A549 (cell line): Measurements from ENCODE around the gene TTC7B.

Experiments used
- CEBPB ChIP-seq, 2 experiments: fragments of >200 bp in 1 of 2; sonication (Bioruptor Twin) in 1 of 2; formaldehyde crosslinking in 1 of 2; IDR thresholded peaks; 2 replicates each; pipeline ENCODE4 v1.6.1; 2012 to 2016
- EP300 ChIP-seq, 2 experiments: fragments of >200 bp; sonication (Bioruptor Twin); formaldehyde crosslinking; IDR thresholded peaks; 2 replicates in 1 of 2; 3 replicates in 1 of 2; pipeline ENCODE4 v1.6.1; 2016 to 2017
- HMGXB4 ChIP-seq: fragments of 250-450 bp; sonication (Bioruptor Pico); IDR thresholded peaks from 2 replicates; pipeline ENCODE4 v1.5.0; 2021; ENCODE audit warnings: mild to moderate bottlenecking, moderate library complexity, borderline replicate concordance
- POLR2AphosphoS2 ChIP-seq: conservative IDR thresholded peaks from 2 replicates; pipeline ENCODE4 v1.6.1; 2012; ENCODE audit warnings: low read length, improper control_type of control experiment, inconsistent platforms
- TFCP2L1 ChIP-seq: fragments of 250-450 bp; sonication (Bioruptor Pico); IDR thresholded peaks from 2 replicates; pipeline ENCODE4 v1.5.0; 2021; ENCODE audit warnings: mild to moderate bottlenecking
- TF ChIP-seq, protein P1 (sequence below): fragments of >200 bp; sonication (Bioruptor Twin); formaldehyde crosslinking; IDR thresholded peaks from 3 replicates; pipeline ENCODE4 v1.5.1; 2016

- TF ChIP-seq HMGXB4: no peak
- no peak for TF ChIP-seq POLR2AphosphoS2
- TF ChIP-seq EP300 (IDR thresholded peaks at IDR 0.05): no peak
- TF ChIP-seq CEBPB (IDR thresholded peaks at IDR 0.05): no peak
- TF ChIP-seq TFCP2L1 (CRISPR knock-in tag): no peak
- TF ChIP-seq, protein P1, sequence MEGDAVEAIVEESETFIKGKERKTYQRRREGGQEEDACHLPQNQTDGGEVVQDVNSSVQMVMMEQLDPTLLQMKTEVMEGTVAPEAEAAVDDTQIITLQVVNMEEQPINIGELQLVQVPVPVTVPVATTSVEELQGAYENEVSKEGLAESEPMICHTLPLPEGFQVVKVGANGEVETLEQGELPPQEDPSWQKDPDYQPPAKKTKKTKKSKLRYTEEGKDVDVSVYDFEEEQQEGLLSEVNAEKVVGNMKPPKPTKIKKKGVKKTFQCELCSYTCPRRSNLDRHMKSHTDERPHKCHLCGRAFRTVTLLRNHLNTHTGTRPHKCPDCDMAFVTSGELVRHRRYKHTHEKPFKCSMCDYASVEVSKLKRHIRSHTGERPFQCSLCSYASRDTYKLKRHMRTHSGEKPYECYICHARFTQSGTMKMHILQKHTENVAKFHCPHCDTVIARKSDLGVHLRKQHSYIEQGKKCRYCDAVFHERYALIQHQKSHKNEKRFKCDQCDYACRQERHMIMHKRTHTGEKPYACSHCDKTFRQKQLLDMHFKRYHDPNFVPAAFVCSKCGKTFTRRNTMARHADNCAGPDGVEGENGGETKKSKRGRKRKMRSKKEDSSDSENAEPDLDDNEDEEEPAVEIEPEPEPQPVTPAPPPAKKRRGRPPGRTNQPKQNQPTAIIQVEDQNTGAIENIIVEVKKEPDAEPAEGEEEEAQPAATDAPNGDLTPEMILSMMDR: no peak
Measured at GRCh38 chr14:90499121-90499520, 317.1 kb downstream of the TTC7B start.
